Smooth muscle cell (in vitro differentiated cells): ENCODE data around the gene SLC48A1. TPM values are rescaled to one million over a fixed set of nuclear protein-coding genes. Genes with fewer than 3 reads are reported as not detected.

Experiments
- DNase-seq: peaks from one replicate; lab custom pipeline; 2025; ENCODE audit not compliant: unreplicated experiment; lab: John Stamatoyannopoulos, UW
- H2AFZ ChIP-seq: fragments of 200-600 bp; sonication (generic); 2 replicates; pipeline ENCODE4 v1.6.0; 2016; ENCODE audit warnings: antibody characterized with exemption, low read depth, mild to moderate bottlenecking
- H3F3A ChIP-seq: fragments of 200-600 bp; sonication (generic); 2 replicates; pipeline ENCODE4 v1.6.0; 2017; ENCODE audit warnings: antibody characterized with exemption, low read depth
- H3K27ac ChIP-seq: fragments of 200-600 bp; sonication (generic); 2 replicates; pipeline ENCODE4 v1.5.1; 2016; ENCODE audit warnings: low read depth, mild to moderate bottlenecking
- H3K27me3 ChIP-seq: fragments of 200-600 bp; sonication (generic); 2 replicates; pipeline ENCODE4 v1.6.1; 2016; ENCODE audit warnings: low read depth, mild to moderate bottlenecking
- H3K36me3 ChIP-seq: fragments of 200-600 bp; sonication (generic); 2 replicates; pipeline ENCODE4 v1.5.1; 2016; ENCODE audit warnings: low read depth
- H3K4me1 ChIP-seq: fragments of 200-600 bp; sonication (generic); 2 replicates; pipeline ENCODE4 v1.5.1; 2016; ENCODE audit warnings: low read depth
- H3K4me2 ChIP-seq: fragments of 200-600 bp; sonication (generic); 2 replicates; pipeline ENCODE4 v1.6.0; 2016; ENCODE audit warnings: mild to moderate bottlenecking
- H3K4me3 ChIP-seq: fragments of 200-600 bp; sonication (generic); 2 replicates; pipeline ENCODE4 v1.5.1; 2016; ENCODE audit warnings: mild to moderate bottlenecking
- H3K79me2 ChIP-seq: fragments of 200-600 bp; sonication (generic); 2 replicates; pipeline ENCODE4 v1.6.0; 2016; ENCODE audit warnings: low read depth, mild to moderate bottlenecking
- H3K9ac ChIP-seq: fragments of 200-600 bp; sonication (generic); 2 replicates; pipeline ENCODE4 v1.6.0; 2016; ENCODE audit warnings: low read depth
- H3K9me3 ChIP-seq: fragments of 200-600 bp; sonication (generic); replicated peaks from 2 replicates; pipeline ENCODE4 v1.5.1; 2016; ENCODE audit warnings: low read depth
- H4K20me1 ChIP-seq: fragments of 200-600 bp; sonication (generic); 2 replicates; pipeline ENCODE4 v1.6.0; 2016; ENCODE audit warnings: low read depth
- WGBS: methylation state at CpG from one replicate; pipeline ENCODE4 v1.1.7; 2016; ENCODE audit warnings: low lambda C conversion rate; 5-methylcytosine and 5-hydroxymethylcytosine counted together
- polyA plus RNA-seq: library from polyadenylated mRNA; unstranded; fragments of >200 nt; fragmentation: Nextera tagmentation; extraction: Ambion mirVana; gene quantifications from 2 replicates; pipeline ENCODE4 v1.2.1, GENCODE V29; 2016
- total RNA-seq: library from RNA; depleted of rRNA; stranded (reverse); fragments of >200 nt; gene quantifications from 2 replicates; pipeline ENCODE4 v1.2.3, GENCODE V29; 2014
- TF ChIP-seq, protein P1 (sequence below): fragments of 200-600 bp; sonication (generic); IDR thresholded peaks from 2 replicates; pipeline ENCODE4 v1.5.1; 2017; ENCODE audit warnings: borderline replicate concordance, mild to moderate bottlenecking, antibody characterized with exemption; ENCODE audit not compliant: insufficient read depth, poor library complexity, severe bottlenecking

Gene SLC48A1
- total and polyA plus RNA-seq, 2 experiments from 2014 or later: 6.2 to 11.4 TPM

DNA sequence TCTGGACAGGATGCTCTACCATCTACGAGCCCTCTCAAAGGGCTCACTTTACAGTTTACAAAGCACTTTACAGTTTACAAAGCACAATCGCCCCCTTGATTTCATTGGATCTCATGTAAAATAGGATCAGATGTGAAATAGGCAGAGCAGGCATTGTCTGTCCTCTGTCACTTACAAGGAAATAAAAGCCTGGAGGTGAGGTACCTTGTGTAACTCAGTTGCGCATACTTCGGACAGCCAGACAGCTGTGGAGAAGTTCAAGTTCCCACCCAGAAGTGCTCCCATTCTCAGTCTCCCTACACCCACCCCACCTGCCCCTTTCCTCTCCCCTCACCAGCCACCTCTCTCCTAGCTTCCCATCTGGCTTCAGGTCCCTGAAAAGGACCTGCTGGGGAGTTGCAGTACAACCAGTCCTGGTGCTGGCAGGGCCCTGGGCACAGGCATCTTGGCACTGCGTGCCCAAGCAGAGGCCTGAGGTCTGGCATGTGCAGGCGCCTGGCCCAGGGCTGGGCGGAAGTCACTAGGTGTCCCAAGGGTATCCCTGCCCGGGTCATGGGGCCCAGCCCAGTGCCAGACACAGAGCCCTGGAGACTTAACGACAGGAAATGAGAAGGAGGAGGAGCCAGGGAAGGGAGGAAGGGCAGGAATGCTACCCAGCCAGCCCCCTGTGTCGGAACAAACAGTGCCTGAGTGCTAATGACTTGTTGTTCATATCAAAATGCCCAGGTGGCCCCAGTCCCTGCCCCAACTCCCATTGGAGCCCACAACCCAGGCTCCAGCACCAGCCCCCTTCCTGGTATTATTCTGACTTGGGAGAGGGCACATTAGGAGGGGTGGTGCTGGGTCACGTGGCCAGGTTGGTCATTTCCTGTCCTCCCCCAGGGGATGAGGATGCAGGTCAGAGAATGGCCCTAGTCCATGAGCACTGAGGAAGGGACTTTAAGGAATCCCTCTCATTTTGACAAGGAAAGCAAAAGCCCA, 19.7 kb upstream of the SLC48A1 start:
- no peak overlapping the region for H3K4me3 ChIP-seq
- no peaks in the 10 kb centered on the region for H3K27me3 ChIP-seq
- H3K79me2 ChIP-seq: no peaks in the 10 kb centered on the region
- no peak overlapping the region for H2AFZ ChIP-seq
- 57% methylated on average over 11 of the region's 11 CpGs for WGBS
- H3K9ac ChIP-seq: no peak overlapping the region
- no peaks in the 10 kb centered on the region for H4K20me1 ChIP-seq
- no peaks in the 10 kb centered on the region for H3K9me3 ChIP-seq
- no peak for DNase-seq
- H3K4me2 ChIP-seq: peak overlapping the region; percentile 18
- TF ChIP-seq, protein P1, sequence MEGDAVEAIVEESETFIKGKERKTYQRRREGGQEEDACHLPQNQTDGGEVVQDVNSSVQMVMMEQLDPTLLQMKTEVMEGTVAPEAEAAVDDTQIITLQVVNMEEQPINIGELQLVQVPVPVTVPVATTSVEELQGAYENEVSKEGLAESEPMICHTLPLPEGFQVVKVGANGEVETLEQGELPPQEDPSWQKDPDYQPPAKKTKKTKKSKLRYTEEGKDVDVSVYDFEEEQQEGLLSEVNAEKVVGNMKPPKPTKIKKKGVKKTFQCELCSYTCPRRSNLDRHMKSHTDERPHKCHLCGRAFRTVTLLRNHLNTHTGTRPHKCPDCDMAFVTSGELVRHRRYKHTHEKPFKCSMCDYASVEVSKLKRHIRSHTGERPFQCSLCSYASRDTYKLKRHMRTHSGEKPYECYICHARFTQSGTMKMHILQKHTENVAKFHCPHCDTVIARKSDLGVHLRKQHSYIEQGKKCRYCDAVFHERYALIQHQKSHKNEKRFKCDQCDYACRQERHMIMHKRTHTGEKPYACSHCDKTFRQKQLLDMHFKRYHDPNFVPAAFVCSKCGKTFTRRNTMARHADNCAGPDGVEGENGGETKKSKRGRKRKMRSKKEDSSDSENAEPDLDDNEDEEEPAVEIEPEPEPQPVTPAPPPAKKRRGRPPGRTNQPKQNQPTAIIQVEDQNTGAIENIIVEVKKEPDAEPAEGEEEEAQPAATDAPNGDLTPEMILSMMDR: no peak
- peaks cover 23% of the 10 kb centered on the region for H3K4me1 ChIP-seq
- H3K27ac ChIP-seq: peak overlapping the region; percentile 53
- H3K36me3 ChIP-seq: no peaks in the 10 kb centered on the region
- H3F3A ChIP-seq: no peaks in the 10 kb centered on the region

GRCh38 chr12:47754126-47754525, 18.9 kb upstream of the SLC48A1 start:
- Histone ChIP-seq H3K36me3 (no peaks in the 10 kb centered on the region), H3K9me3 (no peaks in the 10 kb centered on the region), H4K20me1 (no peaks in the 10 kb centered on the region), H3K4me3 (no peak overlapping the region), H3K4me1 (peaks cover 27% of the 10 kb centered on the region), H3K79me2 (no peaks in the 10 kb centered on the region), H3K27ac (no peak overlapping the region), H2AFZ (no peak overlapping the region), H3K9ac (no peak overlapping the region), H3K27me3 (no peaks in the 10 kb centered on the region), H3F3A (no peaks in the 10 kb centered on the region), H3K4me2 (peak overlapping the region; percentile 18)
- TF ChIP-seq, protein P1: no peak
- WGBS: 93% methylated on average over 4 of the region's 4 CpGs
- DNase-seq: no peak

GRCh38 chr12:47754881-47755280, 18.2 kb upstream of the SLC48A1 start:
- Histone ChIP-seq H3K9ac (no peak overlapping the region), H2AFZ (no peak overlapping the region), H3K27ac (no peak overlapping the region), H3K4me3 (no peak overlapping the region), H3K79me2 (no peaks in the 10 kb centered on the region), H3K9me3 (no peaks in the 10 kb centered on the region), H3K4me1 (peaks cover 27% of the 10 kb centered on the region), H3K36me3 (no peaks in the 10 kb centered on the region), H3K27me3 (no peaks in the 10 kb centered on the region), H4K20me1 (no peaks in the 10 kb centered on the region), H3F3A (no peaks in the 10 kb centered on the region), H3K4me2 (no peak overlapping the region)
- 88% methylated on average over 3 of the region's 3 CpGs for WGBS
- no peak for DNase-seq
- TF ChIP-seq, protein P1: no peak
